DOHH2 (cell line): ENCODE data around the gene CENPN.

Source experiments
- H3F3A ChIP-seq: fragments of 200-600 bp; sonication (generic), shearing (Covaris generic); 2 replicates; pipeline ENCODE4 v1.6.0; 2016; ENCODE audit warnings: antibody characterized with exemption, mild to moderate bottlenecking; ENCODE audit not compliant: control insufficient read depth, insufficient read depth
- H3K27ac ChIP-seq: fragments of 200-600 bp; sonication (generic); 2 replicates; pipeline ENCODE4 v1.5.1; 2014; ENCODE audit warnings: low read depth, mild to moderate bottlenecking, low read length, moderate library complexity
- H3K27me3 ChIP-seq: fragments of 200-600 bp; sonication (generic); 2 replicates; pipeline ENCODE4 v1.6.1; 2014; ENCODE audit warnings: mild to moderate bottlenecking, low read length, mixed read lengths; ENCODE audit not compliant: control insufficient read depth
- H3K36me3 ChIP-seq: fragments of 200-600 bp; sonication (generic); 2 replicates; pipeline ENCODE4 v1.6.1; 2014; ENCODE audit warnings: mild to moderate bottlenecking, low read length, moderate library complexity, mixed read lengths; ENCODE audit not compliant: control insufficient read depth
- H3K4me1 ChIP-seq: fragments of 200-600 bp; sonication (generic); 2 replicates; pipeline ENCODE4 v1.6.1; 2014; ENCODE audit warnings: mild to moderate bottlenecking, low read length, mixed read lengths; ENCODE audit not compliant: control insufficient read depth
- H3K4me2 ChIP-seq: fragments of 200-600 bp; sonication (generic); 2 replicates; pipeline ENCODE4 v1.6.0; 2014; ENCODE audit warnings: mild to moderate bottlenecking, low read length, moderate library complexity
- H3K4me3 ChIP-seq: fragments of 200-600 bp; sonication (generic); 2 replicates; pipeline ENCODE4 v1.5.1; 2014; ENCODE audit warnings: mild to moderate bottlenecking, low read length, mixed read lengths
- H3K79me2 ChIP-seq: fragments of 200-600 bp; sonication (generic); 2 replicates; pipeline ENCODE4 v1.6.1; 2014; ENCODE audit warnings: mild to moderate bottlenecking, low read length, mixed read lengths; ENCODE audit not compliant: control insufficient read depth
- H3K9me2 ChIP-seq: fragments of 200-600 bp; sonication (generic); replicated peaks from 2 replicates; pipeline ENCODE4 v1.6.1; 2014; ENCODE audit warnings: mild to moderate bottlenecking, low read length, mixed read lengths; ENCODE audit not compliant: control insufficient read depth
- H3K9me3 ChIP-seq: fragments of 200-600 bp; sonication (generic); 2 replicates; pipeline ENCODE4 v1.6.1; 2014; ENCODE audit warnings: antibody characterized with exemption, low read length, mixed read lengths; ENCODE audit not compliant: control insufficient read depth, insufficient read depth
- H4K20me1 ChIP-seq: fragments of 200-600 bp; sonication (generic); 2 replicates; pipeline ENCODE4 v1.6.0; 2014; ENCODE audit warnings: low read depth, mild to moderate bottlenecking, antibody characterized with exemption, low read length, moderate library complexity; ENCODE audit not compliant: control insufficient read depth, insufficient read depth
- CTCF ChIP-seq: fragments of 200-600 bp; sonication (generic); IDR thresholded peaks from one replicate; pipeline ENCODE4 v1.5.1; 2014; ENCODE audit warnings: antibody characterized with exemption, mild to moderate bottlenecking, low read depth, low read length; ENCODE audit not compliant: poor library complexity, severe bottlenecking
- EZH2phosphoT487 ChIP-seq: fragments of 200-600 bp; sonication (generic); IDR thresholded peaks from 2 replicates; pipeline ENCODE4 v1.6.1; 2017; ENCODE audit warnings: borderline replicate concordance, mild to moderate bottlenecking, antibody characterized with exemption, low read length, moderate library complexity, mixed read lengths

CENPN gene

GRCh38 chr16:81014672-81015071 lies 7.7 kb downstream of the CENPN start:
- H3K27ac ChIP-seq: no peak overlapping the region
- H4K20me1 ChIP-seq: no peaks in the 10 kb centered on the region; the same call in 1 of the 2 replicates
- peaks cover 29% of the 10 kb centered on the region for H3K79me2 ChIP-seq
- H3K9me2 ChIP-seq: no peaks in the 10 kb centered on the region
- no peaks in the 10 kb centered on the region for H3K27me3 ChIP-seq
- H3K9me3 ChIP-seq: no peaks in the 10 kb centered on the region
- H3K4me3 ChIP-seq: no peak overlapping the region
- H3K4me2 ChIP-seq: no peak overlapping the region
- no peak for TF ChIP-seq CTCF
- TF ChIP-seq EZH2phosphoT487: no peak
- H3K36me3 ChIP-seq: peaks cover 88% of the 10 kb centered on the region
- H3F3A ChIP-seq: no peaks in the 10 kb centered on the region
- no peaks in the 10 kb centered on the region for H3K4me1 ChIP-seq

- H3F3A ChIP-seq: no peaks in the 10 kb centered on the region
- no peaks in the 10 kb centered on the region for H3K79me2 ChIP-seq
- H3K9me2 ChIP-seq: no peaks in the 10 kb centered on the region
- H3K27me3 ChIP-seq: no peaks in the 10 kb centered on the region
- no peaks in the 10 kb centered on the region for H3K9me3 ChIP-seq
- TF ChIP-seq EZH2phosphoT487: no peak
- TF ChIP-seq CTCF: no peak
- no peak overlapping the region for H3K27ac ChIP-seq
- no peak overlapping the region for H3K4me3 ChIP-seq
- no peaks in the 10 kb centered on the region for H3K4me1 ChIP-seq
- H3K4me2 ChIP-seq: no peak overlapping the region
- H4K20me1 ChIP-seq: no peaks in the 10 kb centered on the region
- H3K36me3 ChIP-seq: peaks cover 95% of the 10 kb centered on the region
These were observed 11.5 kb downstream of the CENPN start for GRCh38 chr16:81018496-81018895.

- no peak overlapping the region for H3K4me3 ChIP-seq
- no peaks in the 10 kb centered on the region for H3K27me3 ChIP-seq
- H3K27ac ChIP-seq: no peak overlapping the region
- TF ChIP-seq EZH2phosphoT487 (no peak), CTCF (no peak)
- no peaks in the 10 kb centered on the region for H4K20me1 ChIP-seq
- H3K79me2 ChIP-seq: no peaks in the 10 kb centered on the region
- H3K36me3 ChIP-seq: peaks cover 79% of the 10 kb centered on the region
- peaks cover 2% of the 10 kb centered on the region; the same call in 1 of the 2 replicates for H3F3A ChIP-seq
- H3K4me1 ChIP-seq: no peaks in the 10 kb centered on the region
- H3K9me3 ChIP-seq: no peaks in the 10 kb centered on the region
- H3K9me2 ChIP-seq: no peaks in the 10 kb centered on the region
- H3K4me2 ChIP-seq: no peak overlapping the region
These were observed 19.4 kb downstream of the CENPN start for GRCh38 chr16:81026429-81026828.
